Suprapubic skin (tissue), 4 donors: ENCODE data around the gene L3MBTL1. TPM values are rescaled to one million over a fixed set of nuclear protein-coding genes. Genes with fewer than 3 reads are reported as not detected.

ENCODE experiments used
- DNase-seq, 2 donors: peaks; one replicate each; pipeline ENCODE4 v3.0.0-alpha.2; 2019; ENCODE audit warnings: low spot score in 2 of 2
- H3K27ac ChIP-seq: fragments of 200-600 bp; sonication (generic); one replicate; pipeline ENCODE4 v1.5.1; 2019
- H3K27me3 ChIP-seq: fragments of 200-600 bp; sonication (generic); one replicate; pipeline ENCODE4 v1.5.1; 2019
- H3K36me3 ChIP-seq: fragments of 200-600 bp; sonication (generic); one replicate; pipeline ENCODE4 v1.5.1; 2019
- H3K4me1 ChIP-seq: fragments of 200-600 bp; sonication (generic); one replicate; pipeline ENCODE4 v1.5.1; 2019
- H3K4me3 ChIP-seq: fragments of 200-600 bp; sonication (generic); one replicate; pipeline ENCODE4 v1.5.1; 2019; ENCODE audit warnings: mild to moderate bottlenecking
- H3K9me3 ChIP-seq: fragments of 200-600 bp; sonication (generic); one replicate; pipeline ENCODE4 v1.5.1; 2019
- EP300 ChIP-seq: sonication (generic); formaldehyde crosslinking; IDR thresholded peaks from one replicate; pipeline ENCODE4 v1.6.1; 2017; ENCODE audit warnings: antibody characterized with exemption
- POLR2AphosphoS5 ChIP-seq, 3 donors: sonication (generic); formaldehyde crosslinking; IDR thresholded peaks; one replicate each; pipeline ENCODE4 v1.6.1; 2017; ENCODE audit warnings: antibody characterized with exemption in 3 of 3
- WGBS: methylation state at CpG from one replicate; pipeline ENCODE4 v1.1.5; 2018; 5-methylcytosine and 5-hydroxymethylcytosine counted together
- total RNA-seq, 4 donors: library from RNA; depleted of rRNA; stranded (reverse); fragments of >200 nt; gene quantifications; one replicate each; pipeline ENCODE4 v1.1.0, GENCODE V29; 2016

L3MBTL1 gene
- total RNA-seq, 4 donors from 2014 or later: 8.9 to 39.7 (median 14.6) TPM

DNA sequence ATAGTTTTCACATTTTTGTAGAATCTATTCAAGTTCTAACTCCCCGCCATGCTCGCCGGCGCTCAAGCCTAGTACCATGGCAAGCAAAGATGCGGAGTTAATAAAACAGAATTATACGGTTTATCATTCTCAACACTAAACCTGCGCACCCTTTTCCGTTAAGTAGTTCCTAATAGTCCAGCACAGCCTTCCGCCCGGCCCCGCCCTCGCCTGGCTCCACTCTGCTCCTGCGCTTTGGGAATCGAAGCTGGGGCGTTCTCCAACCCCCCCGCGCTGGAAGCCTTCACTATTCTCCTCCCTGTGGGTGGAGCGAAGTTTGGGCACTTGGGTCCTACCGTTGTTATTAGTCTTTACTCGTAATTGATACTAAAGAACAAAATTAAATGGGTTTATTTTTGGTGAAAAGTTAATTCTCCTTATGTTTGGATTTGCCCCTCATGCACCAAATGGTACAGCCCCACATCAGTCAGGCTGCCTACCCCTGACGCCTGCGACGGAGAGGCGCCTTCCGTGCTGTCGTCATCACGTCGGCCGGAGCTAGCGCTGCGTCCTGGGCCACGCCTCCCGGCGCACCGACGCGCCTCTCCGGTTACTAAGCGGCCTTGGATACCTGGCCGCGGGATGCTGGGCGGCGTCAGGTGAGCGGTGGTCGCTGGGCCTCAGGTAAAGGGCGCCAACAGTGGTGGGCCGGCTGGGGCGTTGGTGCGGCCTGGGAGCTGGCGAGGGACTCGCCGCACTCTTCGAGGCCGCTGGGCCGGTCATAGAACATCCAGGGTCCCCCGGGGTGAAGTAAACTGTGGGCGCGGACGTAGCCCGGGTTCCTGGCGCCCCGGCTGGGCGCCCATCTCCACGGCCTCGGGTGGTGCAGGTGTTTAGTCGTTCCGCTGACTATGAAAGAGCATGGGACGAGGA, 83.2 kb downstream of the L3MBTL1 start, which contains the start of gene IFT52:
IFT52 (plus strand) TSS at position 546 of the 912 bp plus-strand sequence. CDS start 3,762 bp downstream, outside the sequence.
- under 1% methylated on average over 28 of the region's 68 CpGs for WGBS
- H3K9me3 ChIP-seq: no peaks in the 10 kb centered on the region
- peaks cover 17% of the 10 kb centered on the region for H3K4me1 ChIP-seq
- peak within 1 kb of the TSS; percentile 79 for H3K27ac ChIP-seq
- no peaks in the 10 kb centered on the region for H3K27me3 ChIP-seq
- peak within 1 kb of the TSS; percentile 69 for H3K4me3 ChIP-seq
- no peak for TF ChIP-seq EP300
- peak in 1 of 3 donors; percentile 80 for TF ChIP-seq POLR2AphosphoS5 (IDR thresholded peaks at IDR 0.05)
- peaks cover 14% of the 10 kb centered on the region for H3K36me3 ChIP-seq
- peak; percentile 96 for DNase-seq

Other genes with a start within 250 kb of the L3MBTL1 start
- gene SRSF6, start 49.8 kb upstream of the L3MBTL1 start, total RNA-seq: 10 to 100 TPM; 64.7 to 92.7 (median 77.6) TPM
- 10 to 100 TPM in 3 of 4 donors, 1 to 10 TPM in 1; 6.9 to 18.2 (median 13.0) TPM for gene SGK2, start 51.3 kb downstream of the L3MBTL1 start, total RNA-seq
- gene IFT52, start 83.2 kb downstream of the L3MBTL1 start, total RNA-seq: 10 to 100 TPM; 10.7 to 17.5 (median 13.5) TPM
- gene MYBL2, start 159.4 kb downstream of the L3MBTL1 start, total RNA-seq: 1 to 10 TPM in 3 of 4 donors, under 1 TPM in 1; 0.97 to 1.7 (median 1.2) TPM
- gene GTSF1L, start 219.3 kb downstream of the L3MBTL1 start, total RNA-seq: not detected